LoVo (cell line): ENCODE measurements around the gene N4BP2L1.
"Not testable (repeated sequence)": the region's sequence is repeated elsewhere in the genome, so short reads cannot be mapped to it uniquely, and the experiment has no call there.

Source experiments
- DNase-seq: peaks from one replicate; pipeline ENCODE4 v3.0.0-alpha.2; 2016; ENCODE audit warnings: low spot score

N4BP2L1 gene

GRCh38 chr13:32390048-32390447 lies 37.9 kb downstream of the N4BP2L1 start:
- DNase-seq, result no peak

GRCh38 chr13:32385410-32385809 lies 42.5 kb downstream of the N4BP2L1 start:
- DNase-seq, result no peak

- DNase-seq, result no peak
Measured at GRCh38 chr13:32384702-32385101, 43.2 kb downstream of the N4BP2L1 start.

- no peak for DNase-seq
Measured at GRCh38 chr13:32383836-32384618, 43.9 kb downstream of the N4BP2L1 start.

- DNase-seq, result no peak
Measured at GRCh38 chr13:32381539-32381938, 46.4 kb downstream of the N4BP2L1 start.

GRCh38 chr13:32378012-32378411 lies 49.9 kb downstream of the N4BP2L1 start:
- DNase-seq, result no peak

GRCh38 chr13:32376642-32377415 lies 51.1 kb downstream of the N4BP2L1 start:
- DNase-seq, result no peak

- DNase-seq, result no peak
Measured at GRCh38 chr13:32370805-32371204, 57.1 kb downstream of the N4BP2L1 start.

GRCh38 chr13:32362574-32362973 lies 65.4 kb downstream of the N4BP2L1 start:
- no peak for DNase-seq

GRCh38 chr13:32355935-32356334 lies 72.0 kb downstream of the N4BP2L1 start:
- not testable (repeated sequence) for DNase-seq

GRCh38 chr13:32354040-32354439 lies 73.9 kb downstream of the N4BP2L1 start:
- DNase-seq, result no peak

- not testable (repeated sequence) for DNase-seq
Measured at GRCh38 chr13:32350839-32351441, 77.0 kb downstream of the N4BP2L1 start.
